ENCODE results near the gene CRACDL.

DNA sequence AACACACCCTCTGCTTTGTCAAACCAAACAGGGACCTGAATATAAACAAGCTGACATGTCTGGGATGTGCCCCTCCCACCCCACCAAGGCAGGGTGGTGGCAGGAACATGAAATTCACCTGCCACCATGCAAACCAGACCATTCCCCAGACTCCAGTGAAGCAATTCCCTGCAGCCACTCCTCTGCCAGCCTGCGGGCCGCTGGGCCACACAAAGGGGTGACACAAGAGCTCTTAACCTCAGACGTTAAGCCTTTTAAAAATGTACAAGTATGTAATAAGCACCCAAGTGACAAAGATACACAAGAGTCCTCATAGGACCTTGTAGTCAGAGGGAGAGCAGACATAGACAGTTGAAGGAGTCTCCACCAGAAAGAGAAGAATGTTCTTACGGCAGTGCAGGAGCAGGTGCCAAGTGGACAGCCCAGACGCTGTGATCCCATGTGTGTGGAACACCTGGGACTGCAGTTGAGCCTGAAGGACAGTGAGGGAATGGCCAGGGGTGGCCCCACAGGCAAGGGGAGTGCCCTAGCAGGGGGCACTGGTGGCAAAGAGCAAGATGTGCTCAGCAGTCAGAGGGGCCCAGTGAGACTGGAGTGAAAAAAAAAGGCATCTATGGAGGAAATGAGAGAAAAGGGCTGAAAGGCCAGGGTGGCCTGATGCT lies 36.9 kb downstream of the CRACDL start:
- TF ChIP-seq CTCF (CRISPR knock-in tag; IDR thresholded peaks at IDR 0.05) (no peak), REST (IDR thresholded peaks at IDR 0.05; ENCODE audit: borderline replicate concordance in 1 of 2, low read depth in 1 of 2, low read length in 2 of 2) (no peak), HMGXB4 (CRISPR knock-in tag; IDR thresholded peaks at IDR 0.05; ENCODE audit: borderline replicate concordance in 1 of 2, low read depth in 1 of 2) (no peak), ZNF772 (CRISPR knock-in tag; IDR thresholded peaks at IDR 0.05) (no peak), KLF15 (CRISPR knock-in tag; IDR thresholded peaks at IDR 0.05; ENCODE audit: borderline replicate concordance) (no peak), ZNF121 (CRISPR knock-in tag; IDR thresholded peaks at IDR 0.05) (no peak), PHF21A (CRISPR knock-in tag; IDR thresholded peaks at IDR 0.05) (no peak), REPIN1 (CRISPR knock-in tag; IDR thresholded peaks at IDR 0.05; ENCODE audit: borderline replicate concordance, low read depth) (no peak), KAT8 (CRISPR knock-in tag; IDR thresholded peaks at IDR 0.05) (no peak)
- TF ChIP-seq, protein P1, sequence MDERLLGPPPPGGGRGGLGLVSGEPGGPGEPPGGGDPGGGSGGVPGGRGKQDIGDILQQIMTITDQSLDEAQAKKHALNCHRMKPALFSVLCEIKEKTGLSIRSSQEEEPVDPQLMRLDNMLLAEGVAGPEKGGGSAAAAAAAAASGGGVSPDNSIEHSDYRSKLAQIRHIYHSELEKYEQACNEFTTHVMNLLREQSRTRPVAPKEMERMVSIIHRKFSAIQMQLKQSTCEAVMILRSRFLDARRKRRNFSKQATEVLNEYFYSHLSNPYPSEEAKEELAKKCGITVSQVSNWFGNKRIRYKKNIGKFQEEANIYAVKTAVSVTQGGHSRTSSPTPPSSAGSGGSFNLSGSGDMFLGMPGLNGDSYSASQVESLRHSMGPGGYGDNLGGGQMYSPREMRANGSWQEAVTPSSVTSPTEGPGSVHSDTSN (CRISPR knock-in tag; IDR thresholded peaks at IDR 0.05), result no peak
